Stomach (tissue), 9 donors: ENCODE data around the gene ATRX. TPM values are rescaled to one million over a fixed set of nuclear protein-coding genes. Genes with fewer than 3 reads are reported as not detected.

Experiments
- DNase-seq, 2 donors: peaks; one replicate each; pipeline versions ENCODE4 v3.0.0 to v3.0.0-alpha.2; 2013 to 2019
- H3K27ac ChIP-seq, 5 donors: fragments of 200-600 bp in 4 of 5; sonication (generic) in 4 of 5; one replicate each; pipeline ENCODE4 v1.5.1; 2013 to 2019; ENCODE audit warnings: mild to moderate bottlenecking in 1 of 5, moderate library complexity in 1 of 5
- H3K27me3 ChIP-seq, 3 donors: fragments of 200-600 bp; sonication (generic); one replicate each; pipeline ENCODE4 v1.5.1; 2017 to 2019; ENCODE audit warnings: mixed run types in 1 of 3
- H3K36me3 ChIP-seq, 4 donors: fragments of 200-600 bp; sonication (generic); 1 replicate in 3 of 4; 2 replicates in 1 of 4; pipeline ENCODE4 v1.5.1; 2016 to 2019
- H3K4me1 ChIP-seq, 4 donors: fragments of 200-600 bp; sonication (generic); one replicate each; pipeline ENCODE4 v1.5.1; 2016 to 2019
- H3K4me3 ChIP-seq, 4 donors: fragments of 200-600 bp; sonication (generic) in 3 of 4; one replicate each; pipeline ENCODE4 v1.5.1; 2016 to 2019; ENCODE audit warnings: mild to moderate bottlenecking in 1 of 4
- H3K9me3 ChIP-seq, 4 donors: fragments of 200-600 bp; sonication (generic); one replicate each; pipeline ENCODE4 v1.5.1; 2016 to 2019
- EP300 ChIP-seq: sonication (generic); formaldehyde crosslinking; IDR thresholded peaks from one replicate; pipeline ENCODE4 v1.6.1; 2017; ENCODE audit warnings: antibody characterized with exemption
- POLR2A ChIP-seq, 4 donors: fragments of 450-650 bp; IDR thresholded peaks; one replicate each; pipeline ENCODE4 v1.6.1; 2016; ENCODE audit warnings: antibody characterized with exemption in 4 of 4, control low read depth in 2 of 4, mild to moderate bottlenecking in 1 of 4, moderate library complexity in 1 of 4
- POLR2AphosphoS5 ChIP-seq, 3 donors: sonication (generic); formaldehyde crosslinking; IDR thresholded peaks; one replicate each; pipeline ENCODE4 v1.6.1; 2016; ENCODE audit warnings: antibody characterized with exemption in 3 of 3
- WGBS, 5 donors: extraction: QIAGEN DNeasy Blood & Tissue Kit in 3 of 5; methylation state at CpG; one replicate each; pipeline versions ENCODE4 v1.1.5 to v1.1.7; 2013 to 2018; 5-methylcytosine and 5-hydroxymethylcytosine counted together
- intact Hi-C: fragments of 100-400 bp; cut with DNase I; formaldehyde crosslinking; loops from one replicate; pipeline ENCODE4 v1.15.1; 2023; ENCODE audit warnings: low total_unique reads
- polyA plus RNA-seq, 3 donors: library from polyadenylated mRNA; stranded (reverse); fragments of 200-250 nt; gene quantifications; one replicate each; pipeline ENCODE4 v1.2.3, GENCODE V29; 2013
- total RNA-seq, 5 donors: library from RNA; depleted of rRNA; stranded (reverse); fragments of >200 nt; gene quantifications; one replicate each; pipeline versions ENCODE4 v1.1.0 to v1.2.3, GENCODE V29; 2014 to 2016
- TF ChIP-seq, protein P1 (sequence below), 7 experiments: fragments of 450-650 bp in 4 of 7; fragments of 200-600 bp in 3 of 7; sonication (generic) in 3 of 7; IDR thresholded peaks; one replicate each; pipeline ENCODE4 v1.5.1; 2016 to 2019; ENCODE audit warnings: antibody characterized with exemption in 7 of 7, control low read depth in 2 of 7, mild to moderate bottlenecking in 1 of 7
- donor health status: healthy with polysubstance abuse.
- donor health status: Bipolar disorder and iron deficiency.
- donor health status: healthy.

Gene ATRX
- total and polyA plus RNA-seq, 8 donors = 7.9 to 225 (median 61.0) TPM

DNA sequence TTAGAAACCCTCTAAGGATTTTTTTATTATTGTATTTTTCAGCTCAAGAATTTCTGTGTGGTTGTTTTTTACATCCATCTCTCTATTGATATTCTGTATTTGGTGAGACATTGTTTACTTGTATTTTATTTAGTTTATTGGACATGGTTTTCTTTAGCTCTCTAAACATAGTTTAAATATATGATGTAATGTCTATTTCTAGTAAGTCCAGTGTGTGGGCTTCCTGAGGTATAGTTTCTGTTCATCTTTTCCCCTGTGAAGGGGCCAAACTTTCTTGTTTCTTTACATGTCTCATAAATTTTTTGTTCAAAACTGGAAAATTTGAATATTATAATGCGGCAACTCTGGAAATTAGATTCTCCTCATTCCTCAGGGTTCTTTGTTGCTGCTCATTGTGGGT lies 28.2 kb upstream of the ATRX start:
- 92 to 100% (median 97%) methylated on average over 1 of the region's 1 CpG for WGBS, 5 donors
- intact Hi-C loops = no loop called here

DNA sequence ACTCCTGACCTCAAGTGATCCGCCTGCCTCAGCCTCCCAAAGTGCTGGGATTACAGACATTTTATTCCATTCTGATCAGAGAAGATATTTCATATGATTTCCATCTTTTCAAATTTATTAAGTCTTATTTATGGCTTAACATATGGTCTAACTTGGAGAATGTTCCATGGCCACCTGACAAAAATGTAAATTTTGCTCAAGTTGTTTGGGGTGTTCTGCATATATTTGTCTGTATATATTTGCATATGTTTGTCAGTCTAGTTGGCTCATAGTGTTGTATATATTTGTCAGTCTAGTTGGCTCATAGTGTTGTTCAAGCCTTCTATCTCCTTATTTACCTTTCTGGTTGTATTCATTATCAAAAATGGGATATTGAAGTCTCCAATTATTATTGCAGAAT lies 16.2 kb upstream of the ATRX start:
- Histone ChIP-seq H3K27me3 (no peaks in the 10 kb centered on the region), H3K27ac (no peak overlapping the region), H3K4me3 (no peak overlapping the region), H3K36me3 (no peaks in the 10 kb centered on the region), H3K4me1 (no peaks in the 10 kb centered on the region), H3K9me3 (peaks cover 0 to 7% (median 0%) of the 10 kb centered on the region in 4 donors)
- WGBS, 5 donors = 35 to 80% (median 62%) methylated on average over 1 of the region's 1 CpG
- no peak for DNase-seq
- intact Hi-C loops = no loop called here
- no peak for TF ChIP-seq POLR2A (IDR thresholded peaks at IDR 0.05)
- TF ChIP-seq, protein P1, sequence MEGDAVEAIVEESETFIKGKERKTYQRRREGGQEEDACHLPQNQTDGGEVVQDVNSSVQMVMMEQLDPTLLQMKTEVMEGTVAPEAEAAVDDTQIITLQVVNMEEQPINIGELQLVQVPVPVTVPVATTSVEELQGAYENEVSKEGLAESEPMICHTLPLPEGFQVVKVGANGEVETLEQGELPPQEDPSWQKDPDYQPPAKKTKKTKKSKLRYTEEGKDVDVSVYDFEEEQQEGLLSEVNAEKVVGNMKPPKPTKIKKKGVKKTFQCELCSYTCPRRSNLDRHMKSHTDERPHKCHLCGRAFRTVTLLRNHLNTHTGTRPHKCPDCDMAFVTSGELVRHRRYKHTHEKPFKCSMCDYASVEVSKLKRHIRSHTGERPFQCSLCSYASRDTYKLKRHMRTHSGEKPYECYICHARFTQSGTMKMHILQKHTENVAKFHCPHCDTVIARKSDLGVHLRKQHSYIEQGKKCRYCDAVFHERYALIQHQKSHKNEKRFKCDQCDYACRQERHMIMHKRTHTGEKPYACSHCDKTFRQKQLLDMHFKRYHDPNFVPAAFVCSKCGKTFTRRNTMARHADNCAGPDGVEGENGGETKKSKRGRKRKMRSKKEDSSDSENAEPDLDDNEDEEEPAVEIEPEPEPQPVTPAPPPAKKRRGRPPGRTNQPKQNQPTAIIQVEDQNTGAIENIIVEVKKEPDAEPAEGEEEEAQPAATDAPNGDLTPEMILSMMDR (IDR thresholded peaks at IDR 0.05) = no peak

More for the DNA sequence above, 28.2 kb upstream of the ATRX start:
- Histone ChIP-seq H3K9me3 (peaks cover 0 to 9% (median 3%) of the 10 kb centered on the region in 4 donors), H3K4me3 (no peak overlapping the region), H3K36me3 (no peaks in the 10 kb centered on the region), H3K27me3 (no peaks in the 10 kb centered on the region), H3K4me1 (no peaks in the 10 kb centered on the region), H3K27ac (no peak overlapping the region)
- DNase-seq = no peak
- TF ChIP-seq, protein P1 (IDR thresholded peaks at IDR 0.05) = no peak
- no peak for TF ChIP-seq POLR2AphosphoS5 (IDR thresholded peaks at IDR 0.05)
- no peak for TF ChIP-seq POLR2A (IDR thresholded peaks at IDR 0.05)
- no peak for TF ChIP-seq EP300

DNA sequence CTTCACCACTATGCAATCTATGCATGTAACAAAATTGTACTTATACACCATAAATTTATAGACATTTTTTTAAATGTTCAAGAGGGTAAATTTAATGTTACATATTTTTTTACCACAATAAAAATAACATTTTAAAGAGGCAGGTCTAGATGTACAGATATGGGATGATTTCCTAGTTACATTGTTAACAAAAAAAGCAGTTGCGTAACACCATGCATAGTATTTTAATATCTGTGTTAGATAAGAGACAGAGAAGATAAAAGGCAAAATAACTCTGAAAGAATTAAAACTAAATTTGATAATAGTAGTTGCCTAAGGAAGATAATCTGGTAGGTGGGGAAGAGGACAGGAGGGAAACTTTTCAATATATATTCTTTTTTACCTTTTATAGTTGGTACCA lies 9.1 kb upstream of the ATRX start:
- Histone ChIP-seq H3K27me3 (no peaks in the 10 kb centered on the region), H3K4me3 (no peak overlapping the region), H3K27ac (no peak overlapping the region), H3K36me3 (no peaks in the 10 kb centered on the region), H3K9me3 (no peaks in the 10 kb centered on the region), H3K4me1 (no peaks in the 10 kb centered on the region)
- no peak for DNase-seq
- whole genome bisulfite sequencing, 5 donors = 67 to 87% (median 78%) methylated on average over 1 of the region's 1 CpG
- TF ChIP-seq, protein P1 (IDR thresholded peaks at IDR 0.05) = no peak
- TF ChIP-seq POLR2AphosphoS5 (IDR thresholded peaks at IDR 0.05) (no peak), POLR2A (IDR thresholded peaks at IDR 0.05) (no peak), EP300 (no peak)
- intact Hi-C loops = no loop called here

DNA sequence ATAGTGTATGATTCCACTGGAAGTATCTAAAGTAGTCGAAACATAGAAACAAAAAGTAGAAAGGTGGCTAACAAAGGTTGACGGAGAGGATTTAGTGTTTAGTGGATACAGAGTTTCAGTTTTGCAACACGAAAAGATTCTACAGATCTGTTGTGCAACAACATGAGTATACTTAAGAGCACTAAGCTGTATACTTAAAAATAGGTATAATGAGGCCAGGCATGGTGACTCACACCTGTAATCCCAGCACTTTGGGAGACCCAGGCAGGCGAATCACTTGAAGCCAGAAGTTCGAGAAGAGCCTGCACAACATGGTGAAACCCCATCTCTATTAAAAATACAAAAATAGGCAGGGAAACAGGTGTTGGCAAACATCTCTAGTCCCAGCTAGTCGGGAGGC lies 7.9 kb upstream of the ATRX start:
- Histone ChIP-seq H3K9me3 (no peaks in the 10 kb centered on the region), H3K27ac (no peak overlapping the region), H3K4me1 (no peaks in the 10 kb centered on the region), H3K27me3 (no peaks in the 10 kb centered on the region), H3K36me3 (no peaks in the 10 kb centered on the region), H3K4me3 (no peak overlapping the region)
- intact Hi-C loops = no loop called here
- 80 to 95% (median 90%) methylated on average over 6 of the region's 6 CpGs for WGBS, 5 donors
- DNase-seq = no peak
- TF ChIP-seq, protein P1 (IDR thresholded peaks at IDR 0.05) = no peak
- TF ChIP-seq POLR2A (IDR thresholded peaks at IDR 0.05) (no peak), POLR2AphosphoS5 (IDR thresholded peaks at IDR 0.05) (no peak), EP300 (no peak)
